NCI-H2171 treated with DMSO at 0.1 percent for 48 hours (cell line): ENCODE results near the gene ZNF35.

Experiments
- DNase-seq: peaks from one replicate; lab custom pipeline; 2025; lab: John Stamatoyannopoulos, UW

The ZNF35 gene

GRCh38 chr3:44685128-44685800, 36.7 kb downstream of the ZNF35 start:
- peak; percentile 83 for DNase-seq

GRCh38 chr3:44687898-44688297, 39.4 kb downstream of the ZNF35 start:
- DNase-seq, result no peak
